Chondrocyte (in vitro differentiated cells): ENCODE results near the gene FMR1. TPM values are rescaled to one million over a fixed set of nuclear protein-coding genes. Genes with fewer than 3 reads are reported as not detected.

Experiments
- DNase-seq: peaks from one replicate; pipeline ENCODE4 v3.0.0; 2021; ENCODE audit warnings: mixed read lengths, low spot score
- H3K27ac Mint-ChIP-seq: one replicate; pipeline ENCODE4 v1.8.0; 2021; ENCODE audit warnings: mild to moderate bottlenecking, moderate library complexity, mixed read lengths; ENCODE audit not compliant: unreplicated experiment
- H3K27me3 Mint-ChIP-seq: 2 replicates; pipeline ENCODE4 v1.8.0; 2021; ENCODE audit warnings: low read depth, mixed read lengths
- H3K36me3 Mint-ChIP-seq: 2 replicates; pipeline ENCODE4 v1.8.0; 2021; ENCODE audit warnings: low read depth, mixed read lengths
- H3K4me1 Mint-ChIP-seq: 2 replicates; pipeline ENCODE4 v1.8.0; 2021; ENCODE audit warnings: low read depth, mild to moderate bottlenecking, mixed read lengths
- H3K4me3 Mint-ChIP-seq: one replicate; pipeline ENCODE4 v1.8.0; 2021; ENCODE audit warnings: mild to moderate bottlenecking, moderate library complexity, mixed read lengths; ENCODE audit not compliant: unreplicated experiment
- H3K9me3 Mint-ChIP-seq: 2 replicates; pipeline ENCODE4 v1.8.0; 2021; ENCODE audit warnings: low read depth, mixed read lengths
- CTCF ChIP-seq: fragments of 200-600 bp; sonication (generic); IDR thresholded peaks from 2 replicates; pipeline ENCODE4 v1.5.0; 2021; ENCODE audit warnings: antibody characterized with exemption, mild to moderate bottlenecking, moderate library complexity
- total RNA-seq: library from RNA; stranded (reverse); gene quantifications from 3 replicates; pipeline ENCODE4 v1.2.1, GENCODE V29; 2021

Gene FMR1
- total RNA-seq, 1 donor from 2014 or later, result 34.6 TPM

DNA sequence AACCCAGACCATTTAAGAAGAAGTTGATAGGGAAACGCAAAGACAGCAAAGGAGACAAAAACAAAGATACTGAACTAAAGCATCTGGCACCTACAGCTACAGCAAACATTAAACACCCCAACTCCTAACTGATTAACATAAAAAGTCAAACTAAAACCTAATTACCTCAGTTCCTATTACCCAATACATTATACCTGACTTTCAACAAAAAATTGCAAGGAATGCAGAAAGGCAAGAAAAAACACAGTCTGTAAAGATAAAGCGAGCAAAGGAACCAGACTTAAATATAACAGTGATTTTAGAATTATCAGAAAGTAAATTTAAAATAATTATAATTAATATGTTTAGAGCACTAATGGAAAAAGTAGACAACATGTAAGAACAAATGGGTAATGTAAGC, 9.4 kb upstream of the FMR1 start:
- Mint-ChIP-seq H3K4me1 (peaks cover 28% of the 10 kb centered on the region), H3K27ac (no peak overlapping the region), H3K4me3 (no peak overlapping the region), H3K9me3 (peaks cover 10% of the 10 kb centered on the region), H3K36me3 (no peaks in the 10 kb centered on the region), H3K27me3 (no peaks in the 10 kb centered on the region)
- DNase-seq, result no peak
- TF ChIP-seq CTCF, result no peak

GRCh38 chrX:147908106-147908505, 3.6 kb upstream of the FMR1 start:
- H3K36me3 Mint-ChIP-seq, result no peaks in the 10 kb centered on the region
- DNase-seq, result no peak
- H3K4me1 Mint-ChIP-seq, result peaks cover 3% of the 10 kb centered on the region
- no peak for TF ChIP-seq CTCF
- peaks cover 3% of the 10 kb centered on the region for H3K9me3 Mint-ChIP-seq
- H3K27ac Mint-ChIP-seq, result no peak overlapping the region
- H3K27me3 Mint-ChIP-seq, result no peaks in the 10 kb centered on the region
- no peak overlapping the region for H3K4me3 Mint-ChIP-seq

DNA sequence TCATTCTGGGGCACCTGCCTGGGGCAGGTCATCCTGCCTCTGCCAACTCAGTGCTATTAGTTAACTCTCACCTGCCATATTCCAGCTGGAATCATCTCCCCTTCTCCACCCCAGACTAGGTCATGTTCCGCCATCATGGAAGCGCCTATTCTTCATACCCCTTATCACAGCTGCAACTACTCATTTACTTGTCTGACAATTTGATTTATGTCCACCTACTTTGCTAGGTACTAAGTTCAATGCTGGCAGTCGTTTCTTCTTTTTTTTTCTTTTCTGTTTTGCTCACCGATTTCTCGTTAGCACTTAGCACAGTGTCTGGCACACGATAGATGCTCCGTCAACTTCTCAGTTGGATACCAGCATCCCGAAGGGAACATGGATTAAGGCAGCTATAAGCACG, 1.1 kb upstream of the FMR1 start:
- DNase-seq, result no peak
- Mint-ChIP-seq H3K4me1 (peaks cover 24% of the 10 kb centered on the region), H3K4me3 (no peak overlapping the region), H3K27ac (no peak overlapping the region), H3K9me3 (peaks cover 3% of the 10 kb centered on the region), H3K27me3 (no peaks in the 10 kb centered on the region), H3K36me3 (no peaks in the 10 kb centered on the region)
- no peak for TF ChIP-seq CTCF

- no peaks in the 10 kb centered on the region for H3K27me3 Mint-ChIP-seq
- peak overlapping the region; percentile 95 for H3K27ac Mint-ChIP-seq
- H3K4me1 Mint-ChIP-seq, result peaks cover 37% of the 10 kb centered on the region
- no peak for TF ChIP-seq CTCF
- H3K4me3 Mint-ChIP-seq, result peak overlapping the region; percentile 90
- no peaks in the 10 kb centered on the region for H3K9me3 Mint-ChIP-seq
- DNase-seq, result peak; percentile 79
- H3K36me3 Mint-ChIP-seq, result no peaks in the 10 kb centered on the region
Observed at GRCh38 chrX:147912093-147912801, 528 bp downstream of the FMR1 start.

DNA sequence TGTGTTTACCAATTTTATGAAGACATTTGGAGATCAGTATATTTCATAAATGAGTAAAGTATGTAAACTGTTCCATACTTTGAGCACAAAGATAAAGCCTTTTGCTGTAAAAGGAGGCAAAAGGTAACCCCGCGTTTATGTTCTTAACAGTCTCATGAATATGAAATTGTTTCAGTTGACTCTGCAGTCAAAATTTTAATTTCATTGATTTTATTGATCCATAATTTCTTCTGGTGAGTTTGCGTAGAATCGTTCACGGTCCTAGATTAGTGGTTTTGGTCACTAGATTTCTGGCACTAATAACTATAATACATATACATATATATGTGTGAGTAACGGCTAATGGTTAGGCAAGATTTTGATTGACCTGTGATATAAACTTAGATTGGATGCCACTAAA, 1.9 kb downstream of the FMR1 start:
- H3K4me1 Mint-ChIP-seq, result peaks cover 46% of the 10 kb centered on the region
- H3K27me3 Mint-ChIP-seq, result no peaks in the 10 kb centered on the region
- H3K4me3 Mint-ChIP-seq, result peak overlapping the region; percentile 90
- no peak for DNase-seq
- no peak overlapping the region for H3K27ac Mint-ChIP-seq
- no peak for TF ChIP-seq CTCF
- H3K36me3 Mint-ChIP-seq, result no peaks in the 10 kb centered on the region
- H3K9me3 Mint-ChIP-seq, result no peaks in the 10 kb centered on the region
